K562 (cell line): Measurements from ENCODE around the gene CLCN2. TPM values are rescaled to one million over a fixed set of nuclear protein-coding genes. Genes with fewer than 3 reads are reported as not detected.
A peak's percentile ranks its signal among the peaks of the same experiment; 100 is the strongest.

Experiments used
- ELF1 ChIP-seq: fragments of 200-800 bp; sonication (Bioruptor generic); IDR thresholded peaks from 2 replicates; pipeline ENCODE4 v1.6.1; 2016; ENCODE audit warnings: missing genetic modification characterization, missing compliant biosample characterization
- PCBP1 ChIP-seq: fragments of 200-400 bp; formaldehyde crosslinking; IDR thresholded peaks from 2 replicates; pipeline ENCODE4 v1.6.1; 2018; ENCODE audit warnings: mild to moderate bottlenecking, low read depth, low read length; ENCODE audit not compliant: poor library complexity, severe bottlenecking
- TAF1 ChIP-seq: IDR thresholded peaks from 2 replicates; pipeline ENCODE4 v1.6.1; 2011; ENCODE audit warnings: mild to moderate bottlenecking, low read length, moderate library complexity; ENCODE audit not compliant: insufficient read depth, control insufficient read depth, severe bottlenecking; ENCODE audit errors: extremely low read depth
- TEAD4 ChIP-seq, 2 experiments: sonication (generic) in 1 of 2; formaldehyde crosslinking in 1 of 2; IDR thresholded peaks; 2 replicates each; pipeline versions ENCODE4 v1.6.1 to v1.8.0; 2012 to 2022; ENCODE audit warnings: borderline replicate concordance in 1 of 2, inconsistent platforms in 1 of 2, low read length in 1 of 2, mild to moderate bottlenecking in 1 of 2, missing genetic modification reagents in 1 of 2
- TFE3 ChIP-seq: fragments of 450-650 bp; formaldehyde crosslinking; IDR thresholded peaks from 2 replicates; pipeline ENCODE4 v1.4.0; 2020; ENCODE audit warnings: mild to moderate bottlenecking, mixed read lengths
- polyA plus RNA-seq, 8 experiments: library from polyadenylated mRNA; depleted of rRNA in 4 of 8; stranded (reverse) in 5 of 8; unstranded in 3 of 8; fragments of >200 nt; fragmentation: Nextera tagmentation in 2 of 8; fragmentation: Illumina TruSeq in 1 of 8; extraction: Ambion mirVana in 2 of 8; extraction: Trizol in 1 of 8; gene quantifications; 2 replicates each; pipeline versions ENCODE4 v1.2.1 to v1.2.3, GENCODE V29; 2011 to 2014; ENCODE audit warnings: inconsistent platforms in 1 of 8, missing spikeins in 1 of 8
- total RNA-seq, 7 experiments: library from RNA; depleted of rRNA in 6 of 7; stranded (reverse); fragments of >200 nt in 6 of 7; fragmentation: Illumina TruSeq in 2 of 7; extraction: Trizol in 2 of 7; gene quantifications; 2 replicates each; pipeline versions ENCODE4 v1.2.1 to v1.2.3, GENCODE V29; 2011 to 2021; ENCODE audit warnings: low replicate concordance in 1 of 7
- TF ChIP-seq, protein P1 (sequence below): fragments of 250-450 bp; sonication (Bioruptor Pico); IDR thresholded peaks from 2 replicates; pipeline ENCODE4 v1.8.0; 2021; ENCODE audit warnings: borderline replicate concordance, mild to moderate bottlenecking, moderate library complexity; ENCODE audit not compliant: poor library complexity, severe bottlenecking
- TF ChIP-seq, protein P2 (sequence below): sonication (generic); formaldehyde crosslinking; IDR thresholded peaks from 2 replicates; pipeline ENCODE4 v1.5.0; 2020; ENCODE audit warnings: missing genetic modification reagents
- TF ChIP-seq, protein P3 (sequence below): sonication (generic); IDR thresholded peaks from 2 replicates; pipeline ENCODE4 v1.6.1; 2016

CLCN2 gene
- total and polyA plus RNA-seq, 9 of the 15 experiments (the other 6 are each of a cell fraction or from before 2014, with no cell fraction given) = 0.10 to 14.0 (median 6.9) TPM

DNA sequence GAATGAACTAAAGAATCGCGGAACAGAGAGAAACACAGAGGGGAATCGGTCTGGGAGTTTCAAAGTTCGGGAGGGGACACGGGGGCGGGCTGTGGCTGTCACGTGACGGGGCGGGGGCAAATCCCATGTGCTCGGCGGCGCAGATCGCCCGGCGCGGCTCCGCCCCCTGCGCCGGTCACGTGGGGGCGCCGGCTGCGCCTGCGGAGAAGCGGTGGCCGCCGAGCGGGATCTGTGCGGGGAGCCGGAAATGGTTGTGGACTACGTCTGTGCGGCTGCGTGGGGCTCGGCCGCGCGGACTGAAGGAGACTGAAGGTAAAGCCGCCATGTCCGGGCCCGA lies 47.1 kb downstream of the CLCN2 start, which contains the start of gene EIF4G1 (continued):
- TF ChIP-seq, protein P1, sequence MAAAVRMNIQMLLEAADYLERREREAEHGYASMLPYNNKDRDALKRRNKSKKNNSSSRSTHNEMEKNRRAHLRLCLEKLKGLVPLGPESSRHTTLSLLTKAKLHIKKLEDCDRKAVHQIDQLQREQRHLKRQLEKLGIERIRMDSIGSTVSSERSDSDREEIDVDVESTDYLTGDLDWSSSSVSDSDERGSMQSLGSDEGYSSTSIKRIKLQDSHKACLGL = peak; percentile 46
- TF ChIP-seq PCBP1 = no peak
- TF ChIP-seq, protein P2, sequence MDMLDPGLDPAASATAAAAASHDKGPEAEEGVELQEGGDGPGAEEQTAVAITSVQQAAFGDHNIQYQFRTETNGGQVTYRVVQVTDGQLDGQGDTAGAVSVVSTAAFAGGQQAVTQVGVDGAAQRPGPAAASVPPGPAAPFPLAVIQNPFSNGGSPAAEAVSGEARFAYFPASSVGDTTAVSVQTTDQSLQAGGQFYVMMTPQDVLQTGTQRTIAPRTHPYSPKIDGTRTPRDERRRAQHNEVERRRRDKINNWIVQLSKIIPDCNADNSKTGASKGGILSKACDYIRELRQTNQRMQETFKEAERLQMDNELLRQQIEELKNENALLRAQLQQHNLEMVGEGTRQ (CRISPR knock-in tag) = peak; percentile 99
- TF ChIP-seq, protein P3, sequence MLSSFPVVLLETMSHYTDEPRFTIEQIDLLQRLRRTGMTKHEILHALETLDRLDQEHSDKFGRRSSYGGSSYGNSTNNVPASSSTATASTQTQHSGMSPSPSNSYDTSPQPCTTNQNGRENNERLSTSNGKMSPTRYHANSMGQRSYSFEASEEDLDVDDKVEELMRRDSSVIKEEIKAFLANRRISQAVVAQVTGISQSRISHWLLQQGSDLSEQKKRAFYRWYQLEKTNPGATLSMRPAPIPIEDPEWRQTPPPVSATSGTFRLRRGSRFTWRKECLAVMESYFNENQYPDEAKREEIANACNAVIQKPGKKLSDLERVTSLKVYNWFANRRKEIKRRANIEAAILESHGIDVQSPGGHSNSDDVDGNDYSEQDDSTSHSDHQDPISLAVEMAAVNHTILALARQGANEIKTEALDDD = no peak
- TF ChIP-seq TFE3 (CRISPR knock-in tag) = peak; percentile 99
- peak; percentile 84 for TF ChIP-seq ELF1
- TF ChIP-seq TEAD4 (IDR thresholded peaks at IDR 0.05; ENCODE audit: low read length) = no peak
- TF ChIP-seq TEAD4 (CRISPR knock-in tag; IDR thresholded peaks at IDR 0.05; ENCODE audit: borderline replicate concordance) = no peak
- peak; percentile 88 for TF ChIP-seq TAF1
